ENCODE data around the gene ADRM1. TPM values are rescaled to one million over a fixed set of nuclear protein-coding genes. Genes with fewer than 3 reads are reported as not detected.

Gene ADRM1
- total and polyA plus RNA-seq, 12 donors: 67.7 to 192 (median 74.7) TPM

GRCh38 chr20:62313021-62313420 lies 10.2 kb downstream of the ADRM1 start:
- 93% methylated on average over 26 of the region's 26 CpGs for WGBS, 2 donors
- Histone ChIP-seq H3K4me1 (peaks cover 0 to 7% (median 0%) of the 10 kb centered on the region in 9 donors), H3K36me3 (peaks cover 14 to 92% (median 82%) of the 10 kb centered on the region in 9 donors), H3K9me3 (no peaks in the 10 kb centered on the region), H3K27me3 (no peaks in the 10 kb centered on the region), H3K27ac (no peak overlapping the region), H3K4me3 (no peak overlapping the region)
- intact Hi-C loops (cut with DNase I): loop anchor here in 3 of 10 donors (5.0 kb wide), 1 partner anchor 34 kb away; no protein-coding TSS in a partner anchor
- DNase-seq: no peak
- no peak for ATAC-seq
- TF ChIP-seq CTCF (IDR thresholded peaks at IDR 0.05): no peak

GRCh38 chr20:62313460-62314338 lies 10.9 kb downstream of the ADRM1 start:
- intact Hi-C loops (cut with DNase I): loop anchor here in 3 of 10 donors (5.0 kb wide), 1 partner anchor 34 kb away; no protein-coding TSS in a partner anchor

GRCh38 chr20:62314339-62314638 lies 11.5 kb downstream of the ADRM1 start:
- no peak overlapping the region for H3K27ac ChIP-seq
- no peaks in the 10 kb centered on the region for H3K9me3 ChIP-seq
- no peak for ATAC-seq
- no peak overlapping the region for H3K4me3 ChIP-seq
- no peak for DNase-seq
- intact Hi-C loops (cut with DNase I): loop anchor here in 3 of 10 donors (5.0 kb wide), 1 partner anchor 33 kb away; no protein-coding TSS in a partner anchor
- 89 to 94% methylated on average over 12 of the region's 12 CpGs for WGBS, 2 donors
- H3K36me3 ChIP-seq: peaks cover 10 to 89% (median 75%) of the 10 kb centered on the region in 9 donors
- no peaks in the 10 kb centered on the region for H3K27me3 ChIP-seq
- H3K4me1 ChIP-seq: no peaks in the 10 kb centered on the region
- no peak for TF ChIP-seq CTCF (IDR thresholded peaks at IDR 0.05)

More at GRCh38 chr20:62313460-62314338, 10.9 kb downstream of the ADRM1 start:
- H3K4me1 ChIP-seq: peaks cover 0 to under 1% (median 0%) of the 10 kb centered on the region in 9 donors
- ATAC-seq (no peak), DNase-seq (no peak)
- WGBS, 2 donors: 95 to 96% methylated on average over 55 of the region's 55 CpGs
- no peak overlapping the region for H3K4me3 ChIP-seq
- TF ChIP-seq CTCF (IDR thresholded peaks at IDR 0.05): no peak
- no peaks in the 10 kb centered on the region for H3K9me3 ChIP-seq
- peaks cover 10 to 89% (median 75%) of the 10 kb centered on the region in 9 donors for H3K36me3 ChIP-seq
- no peak overlapping the region for H3K27ac ChIP-seq
- H3K27me3 ChIP-seq: no peaks in the 10 kb centered on the region

- Histone ChIP-seq H3K27ac (no peak overlapping the region), H3K9me3 (no peaks in the 10 kb centered on the region), H3K4me1 (no peaks in the 10 kb centered on the region), H3K27me3 (no peaks in the 10 kb centered on the region), H3K36me3 (peaks cover 10 to 91% (median 77%) of the 10 kb centered on the region in 9 donors), H3K4me3 (no peak overlapping the region)
- WGBS, 2 donors: 94% methylated on average over 25 of the region's 25 CpGs
- no peak for ATAC-seq
- no peak for DNase-seq
- intact Hi-C loops (cut with DNase I): loop anchor here in 4 of 10 donors (5.0 kb wide), 2 partner anchors 32 to 37 kb away; no protein-coding TSS in a partner anchor
- no peak for TF ChIP-seq CTCF (IDR thresholded peaks at IDR 0.05)
These were observed 12.0 kb downstream of the ADRM1 start for GRCh38 chr20:62314711-62315302.

Data from heart right ventricle (tissue), 16 donors.